Activated naive CD8-positive, alpha-beta T cell treated with anti-CD3 and anti-CD28 coated beads, Interleukin-2, amount 10 ng/mL, durations not matched to agents 7 days and 5 days (primary cell): ENCODE results near the gene RAD9A. TPM values are rescaled to one million over a fixed set of nuclear protein-coding genes. Genes with fewer than 3 reads are reported as not detected.

ENCODE experiments used
- ATAC-seq: fragments of 150-1000 bp; cut with Tn5 transposase; one replicate; pipeline ENCODE4 v1.10.0; 2021; ENCODE audit warnings: low read depth, moderate library complexity
- POLR2A ChIA-PET: fragments of 350-600 bp; sonication (Branson Sonifier 250); formaldehyde crosslinking; loops from one replicate; lab custom pipeline; 2021; ENCODE audit warnings: antibody characterized with exemption; lab: Charles Lee
- DNase-seq: peaks from one replicate; pipeline ENCODE4 v3.0.0; 2021
- H3K27ac Mint-ChIP-seq: one replicate; pipeline ENCODE4 v1.8.0; 2022; ENCODE audit warnings: mild to moderate bottlenecking, mixed read lengths
- H3K27me3 Mint-ChIP-seq: one replicate; pipeline ENCODE4 v1.8.0; 2022; ENCODE audit warnings: mild to moderate bottlenecking, moderate library complexity, mixed read lengths
- H3K36me3 Mint-ChIP-seq: one replicate; pipeline ENCODE4 v1.8.0; 2021; ENCODE audit warnings: mild to moderate bottlenecking, mixed read lengths
- H3K4me1 Mint-ChIP-seq: one replicate; pipeline ENCODE4 v1.8.0; 2021; ENCODE audit warnings: mixed read lengths
- H3K4me3 Mint-ChIP-seq: one replicate; pipeline ENCODE4 v1.8.0; 2022; ENCODE audit warnings: mild to moderate bottlenecking, moderate library complexity, mixed read lengths
- H3K9me3 Mint-ChIP-seq: one replicate; pipeline ENCODE4 v1.8.0; 2021; ENCODE audit warnings: mixed read lengths
- total RNA-seq, 2 experiments: library from RNA; stranded (reverse); gene quantifications; one replicate each; pipeline ENCODE4 v1.2.3, GENCODE V29; 2021

The RAD9A gene
- total RNA-seq, 2 experiments from 2014 or later, result 65.3 to 67.1 TPM

DNA sequence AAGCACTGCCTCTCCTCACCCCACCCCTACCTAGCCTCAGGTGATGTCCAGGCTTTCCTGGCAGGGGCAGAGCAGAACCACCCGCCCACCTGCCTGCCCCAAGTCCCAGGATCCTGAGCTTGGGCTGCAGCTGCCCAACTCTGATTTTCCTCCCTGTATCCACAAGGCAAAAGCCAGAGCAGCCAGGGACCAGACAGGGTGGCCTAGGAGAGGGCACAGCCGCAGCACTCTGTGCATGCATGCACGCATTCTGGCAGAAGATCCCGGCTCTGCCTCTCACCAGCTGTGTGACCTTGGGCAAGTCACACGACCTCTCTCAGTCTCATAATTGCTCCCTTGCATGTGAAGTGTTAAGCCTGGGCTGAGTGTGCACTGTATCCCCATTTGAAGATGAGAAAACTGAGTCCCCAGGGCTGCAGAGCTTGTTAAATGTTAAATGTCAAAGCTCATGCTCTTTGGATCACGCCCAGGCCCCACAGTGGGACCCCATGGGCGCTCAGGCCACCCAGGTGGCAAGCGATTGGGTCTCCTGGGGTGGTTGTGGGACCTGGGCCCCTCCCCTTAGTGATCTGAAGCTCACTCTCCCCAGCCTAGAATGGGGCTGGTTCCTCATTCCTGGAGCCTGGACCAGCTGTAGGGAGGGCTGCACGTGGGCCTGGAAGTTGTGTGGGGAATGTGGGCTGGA, 20.9 kb downstream of the RAD9A start:
- peaks cover 9% of the 10 kb centered on the region for H3K36me3 Mint-ChIP-seq
- peaks cover 65% of the 10 kb centered on the region for H3K4me1 Mint-ChIP-seq
- POLR2A ChIA-PET, result interaction anchor here (1.0 to 16.1 kb wide), 13 partner anchors 8 to 141 kb away, joined by 3 to 412 read pairs (median 6); partner anchors contain the start of genes CORO1B, PPP1CA, PTPRCAP and RAD9A
- DNase-seq, result no peak
- no peak overlapping the region for H3K4me3 Mint-ChIP-seq
- H3K27me3 Mint-ChIP-seq, result no peaks in the 10 kb centered on the region
- peak overlapping the region; percentile 65 for H3K27ac Mint-ChIP-seq
- no peaks in the 10 kb centered on the region for H3K9me3 Mint-ChIP-seq
- ATAC-seq, result no peak

DNA sequence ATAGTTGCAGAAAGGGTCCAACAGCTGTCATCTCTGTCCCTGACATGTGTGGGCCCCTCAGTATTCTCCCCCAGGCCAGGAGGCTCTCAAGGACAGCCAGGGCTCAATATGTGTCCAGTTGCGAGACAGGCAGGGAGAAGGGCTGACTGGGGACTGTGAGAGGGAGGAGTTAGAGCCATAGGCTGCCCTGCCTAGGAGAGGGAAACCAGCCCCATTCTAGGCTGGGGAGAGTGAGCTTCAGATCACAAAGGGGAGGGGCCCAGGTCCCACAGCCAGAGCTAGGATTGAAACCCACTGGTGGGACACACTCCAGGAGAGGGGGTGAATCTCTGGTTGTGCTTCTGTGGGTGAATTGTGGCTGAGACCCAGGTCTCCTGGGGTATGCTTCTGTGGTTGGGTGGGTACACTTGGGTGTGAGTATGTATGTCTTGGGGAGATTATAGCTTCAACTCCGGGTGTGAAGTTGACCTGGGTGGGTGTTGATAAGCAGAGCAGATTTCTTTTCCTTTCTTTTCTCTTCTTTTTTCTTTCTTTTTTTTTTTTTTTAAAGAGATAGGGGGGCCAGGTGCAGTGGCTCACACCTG, 21.6 kb downstream of the RAD9A start:
- peak overlapping the region; percentile 65 for H3K27ac Mint-ChIP-seq
- ATAC-seq (no peak), DNase-seq (no peak)
- no peaks in the 10 kb centered on the region for H3K9me3 Mint-ChIP-seq
- peaks cover 65% of the 10 kb centered on the region for H3K4me1 Mint-ChIP-seq
- POLR2A ChIA-PET, result interaction anchor here (1.1 to 16.1 kb wide), 9 partner anchors 7 to 125 kb away, joined by 3 to 412 read pairs (median 10); partner anchors contain the start of genes CORO1B, PPP1CA, PTPRCAP and RAD9A
- peaks cover 6% of the 10 kb centered on the region for H3K36me3 Mint-ChIP-seq
- no peaks in the 10 kb centered on the region for H3K27me3 Mint-ChIP-seq
- no peak overlapping the region for H3K4me3 Mint-ChIP-seq

DNA sequence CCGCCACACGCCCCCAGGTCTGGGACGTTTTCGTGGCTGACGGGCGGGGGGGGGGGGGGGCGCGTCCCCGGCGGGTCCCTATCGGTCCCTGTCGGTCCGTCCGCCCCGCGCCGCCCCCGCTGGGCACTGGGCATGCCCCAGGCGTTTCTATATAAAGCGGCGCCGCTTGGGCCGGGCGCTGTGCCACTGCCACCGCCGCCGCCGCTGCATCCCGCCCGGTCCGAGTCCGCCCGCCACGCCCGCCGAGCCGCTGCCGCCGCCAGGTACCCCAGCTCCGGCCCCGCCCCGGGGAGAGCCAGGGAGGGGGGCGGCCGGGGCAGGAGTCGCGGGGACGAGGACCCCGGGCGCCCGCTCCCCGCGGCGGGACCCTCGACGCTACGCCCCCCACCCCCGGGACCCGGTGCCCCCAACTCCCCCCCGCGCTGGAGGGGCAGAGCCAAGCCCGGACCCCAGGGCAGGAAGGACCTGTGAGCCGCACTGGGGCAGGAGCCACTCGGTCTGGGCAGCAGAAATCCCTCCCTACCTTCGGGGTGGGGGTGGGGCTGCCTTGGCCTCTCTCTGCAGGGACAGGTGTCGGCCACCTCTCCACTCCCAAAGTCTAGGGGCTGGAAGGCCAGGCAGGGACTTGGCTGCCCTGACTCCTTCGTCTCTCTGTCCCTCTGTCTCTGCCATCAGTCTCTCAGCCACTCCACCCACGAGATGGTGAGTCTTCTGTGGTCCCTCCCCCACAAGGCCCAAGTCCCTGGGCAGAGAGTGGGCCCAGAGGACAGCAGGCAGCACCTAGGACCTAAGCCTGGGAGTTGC, 23.9 kb downstream of the RAD9A start, which contains the start of gene CARNS1:
Gene CARNS1 (plus strand): TSS at position 178 of the 804 bp plus-strand sequence. CDS start 522 bp downstream, at position 700.
- Mint-ChIP-seq H3K27ac (peak within 1 kb of the TSS; percentile 86), H3K36me3 (no peaks in the 10 kb centered on the region), H3K27me3 (no peaks in the 10 kb centered on the region), H3K4me3 (peak within 1 kb of the TSS; percentile 83), H3K4me1 (peaks cover 58% of the 10 kb centered on the region), H3K9me3 (no peaks in the 10 kb centered on the region)
- ATAC-seq (no peak), DNase-seq (no peak)
- POLR2A ChIA-PET, result interaction anchor here (0.6 to 16.1 kb wide), 5 partner anchors 8 to 49 kb away, joined by 3 to 412 read pairs (median 123); partner anchors contain the start of genes PPP1CA, PTPRCAP, RPS6KB2 and TBC1D10C

DNA sequence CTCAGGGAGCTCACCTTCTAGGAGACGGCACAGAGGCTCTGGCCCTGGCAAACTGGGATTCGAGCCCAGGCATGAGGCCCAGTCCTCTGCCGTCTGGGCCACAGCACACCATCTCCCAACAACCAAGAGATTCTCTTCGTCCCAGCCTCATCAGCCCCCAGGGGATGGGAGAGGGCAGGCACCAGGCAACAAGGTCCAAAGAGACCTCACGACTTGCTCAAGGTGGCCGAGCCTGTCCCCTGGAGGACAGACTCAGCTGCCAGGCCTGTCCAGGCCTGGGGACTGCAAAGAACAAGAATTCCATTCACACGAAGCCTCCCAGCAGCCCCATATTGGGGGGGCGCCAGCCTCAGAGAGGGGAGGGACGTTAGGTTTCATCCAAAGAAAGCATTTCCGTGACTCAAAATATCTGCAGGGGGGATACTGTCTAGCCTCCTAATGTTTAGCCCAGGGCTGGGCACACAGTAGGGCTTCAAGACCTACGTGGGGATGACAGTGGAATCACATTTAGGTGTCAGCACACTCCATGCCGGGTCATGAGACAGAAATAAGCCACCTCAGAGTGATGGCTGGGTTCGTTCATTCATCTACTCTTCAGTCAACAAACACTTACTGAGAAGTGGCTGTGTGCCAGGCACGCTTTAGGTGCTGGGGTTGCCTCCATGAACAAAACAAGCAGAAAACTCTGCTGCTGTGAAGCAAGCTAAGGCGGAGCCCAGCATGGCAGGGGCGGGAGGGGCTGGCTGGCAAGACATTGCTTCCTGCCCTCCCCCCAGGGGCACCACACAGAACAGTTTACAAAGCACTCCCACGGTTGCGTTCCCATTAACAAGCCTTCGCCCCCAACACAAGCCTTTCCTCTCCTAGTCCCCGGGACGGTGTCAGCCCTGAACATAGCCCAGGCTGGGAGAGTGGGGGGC, 24.9 kb downstream of the RAD9A start:
- DNase-seq, result peak; percentile 57
- Mint-ChIP-seq H3K9me3 (no peaks in the 10 kb centered on the region), H3K4me3 (peak overlapping the region; percentile 78), H3K27ac (peak overlapping the region; percentile 80), H3K4me1 (peaks cover 53% of the 10 kb centered on the region), H3K27me3 (no peaks in the 10 kb centered on the region), H3K36me3 (no peaks in the 10 kb centered on the region)
- peak; percentile 2 for ATAC-seq
- POLR2A ChIA-PET, result interaction anchor here (0.6 to 16.1 kb wide), 6 partner anchors 9 to 68 kb away, joined by 3 to 412 read pairs (median 80); partner anchors contain the start of genes AIP, PPP1CA, PTPRCAP and RPS6KB2

DNA sequence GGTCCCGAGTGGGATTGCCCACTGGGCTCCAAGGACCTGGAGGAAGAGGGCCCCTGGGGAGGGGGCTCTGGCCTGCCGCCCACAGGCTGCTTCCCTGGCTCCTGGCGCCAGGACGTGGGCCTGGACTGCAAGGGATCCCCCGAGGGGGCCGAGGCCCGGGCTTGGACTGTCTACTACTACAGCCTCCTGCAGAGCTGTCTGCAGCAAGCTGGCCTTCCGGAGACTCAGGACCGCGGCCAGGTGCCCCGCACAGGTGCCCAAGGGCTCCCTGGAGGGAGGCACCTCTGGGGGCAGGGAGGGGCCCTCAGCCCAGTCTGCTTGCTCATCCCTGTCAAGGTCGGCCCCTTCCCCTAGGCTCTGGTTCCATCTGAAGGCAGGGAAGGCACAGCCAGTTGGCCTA, 25.6 kb downstream of the RAD9A start:
- Mint-ChIP-seq H3K27me3 (no peaks in the 10 kb centered on the region), H3K4me3 (peak overlapping the region; percentile 84), H3K4me1 (peaks cover 46% of the 10 kb centered on the region), H3K36me3 (no peaks in the 10 kb centered on the region), H3K9me3 (no peaks in the 10 kb centered on the region), H3K27ac (peak overlapping the region; percentile 88)
- POLR2A ChIA-PET, result interaction anchor here (0.6 to 16.1 kb wide), 6 partner anchors 9 to 67 kb away, joined by 3 to 412 read pairs (median 80); partner anchors contain the start of genes AIP, PPP1CA, PTPRCAP and RPS6KB2
- no peak for ATAC-seq
- peak; percentile 41 for DNase-seq

DNA sequence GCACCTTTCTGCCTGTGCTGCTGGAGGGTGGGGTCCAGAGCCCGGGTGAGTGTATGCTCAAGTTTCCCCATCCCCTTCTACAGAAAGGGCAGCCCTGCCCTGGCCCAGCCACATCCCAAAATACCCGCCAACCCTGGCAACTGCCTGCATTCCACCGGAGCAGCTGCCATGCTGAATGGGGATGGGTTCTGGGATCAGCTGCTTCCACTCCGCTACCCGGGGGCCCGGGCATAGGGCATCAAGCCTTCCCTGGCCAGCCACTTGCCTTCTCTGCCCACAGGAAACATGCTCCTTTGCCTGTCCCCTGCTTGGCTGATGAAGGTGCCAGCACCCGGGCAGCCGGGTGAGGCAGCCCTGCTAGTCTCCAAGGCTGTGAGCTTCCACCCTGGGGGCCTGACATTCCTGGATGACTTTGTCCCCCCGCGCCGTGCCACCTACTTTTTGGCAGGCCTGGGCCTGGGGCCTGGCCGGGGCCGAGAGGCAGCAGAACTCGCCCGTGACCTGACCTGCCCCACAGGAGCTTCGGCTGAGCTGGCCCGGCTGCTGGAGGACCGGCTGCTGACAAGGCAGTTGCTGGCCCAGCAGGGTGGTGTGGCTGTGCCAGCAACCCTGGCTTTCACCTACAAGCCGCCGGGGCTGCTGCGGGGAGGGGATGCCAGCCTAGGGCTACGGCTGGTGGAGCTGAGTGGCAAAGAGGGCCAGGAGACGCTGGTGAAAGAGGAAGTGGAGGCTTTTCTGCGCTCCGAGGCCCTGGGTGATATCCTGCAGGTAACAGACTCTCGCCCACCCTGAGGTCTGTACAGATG, 26.9 kb downstream of the RAD9A start:
- DNase-seq (peak; percentile 65), ATAC-seq (no peak)
- POLR2A ChIA-PET, result interaction anchor here (0.7 to 16.1 kb wide), 11 partner anchors 11 to 87 kb away, joined by 3 to 412 read pairs (median 10); partner anchors contain the start of genes AIP, GPR152, PITPNM1 and PPP1CA
- H3K9me3 Mint-ChIP-seq, result no peaks in the 10 kb centered on the region
- peak overlapping the region; percentile 84 for H3K4me3 Mint-ChIP-seq
- H3K27ac Mint-ChIP-seq, result peak overlapping the region; percentile 88
- no peaks in the 10 kb centered on the region for H3K36me3 Mint-ChIP-seq
- no peaks in the 10 kb centered on the region for H3K27me3 Mint-ChIP-seq
- peaks cover 41% of the 10 kb centered on the region for H3K4me1 Mint-ChIP-seq

DNA sequence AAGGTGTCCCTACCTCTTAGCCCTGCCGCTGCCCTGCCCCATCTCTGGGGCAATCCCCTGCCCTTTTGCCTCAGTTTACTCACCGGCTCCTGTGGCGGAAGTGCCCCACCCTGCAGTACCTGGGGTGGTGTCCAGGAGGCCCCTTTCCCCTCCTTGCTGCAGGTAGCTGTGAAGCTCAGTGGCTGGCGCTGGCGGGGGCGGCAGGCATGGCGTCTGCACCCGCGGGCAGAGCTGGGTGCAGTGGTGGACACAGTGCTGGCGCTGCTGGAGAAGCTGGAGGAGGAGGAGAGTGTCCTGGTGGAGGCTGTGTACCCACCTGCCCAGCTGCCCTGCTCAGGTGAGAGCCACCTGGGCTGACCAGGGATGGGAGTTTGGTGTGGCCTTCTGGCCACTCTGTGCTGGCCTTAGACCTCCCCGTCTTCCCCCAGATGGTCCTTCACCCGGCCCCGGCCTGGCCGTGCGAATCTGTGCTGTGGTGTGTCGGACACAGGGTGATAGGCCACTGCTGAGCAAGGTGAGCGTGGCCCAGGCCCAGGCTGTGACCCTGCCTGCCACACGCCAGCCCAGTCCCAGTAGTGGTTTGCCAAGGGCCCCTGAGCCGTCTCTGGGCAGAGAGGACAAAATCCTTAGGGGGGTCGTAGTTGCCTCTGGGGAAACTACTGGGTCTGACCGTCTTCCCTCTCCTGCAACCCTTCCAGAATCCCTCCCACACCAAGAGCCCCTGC, 27.7 kb downstream of the RAD9A start:
- H3K4me3 Mint-ChIP-seq, result peak overlapping the region; percentile 84
- H3K36me3 Mint-ChIP-seq, result no peaks in the 10 kb centered on the region
- DNase-seq (no peak), ATAC-seq (no peak)
- H3K27me3 Mint-ChIP-seq, result no peaks in the 10 kb centered on the region
- POLR2A ChIA-PET, result interaction anchor here (0.8 to 16.1 kb wide), 13 partner anchors 7 to 86 kb away, joined by 3 to 412 read pairs (median 10); partner anchors contain the start of genes AIP, PITPNM1, POLD4 and PPP1CA
- peak overlapping the region; percentile 88 for H3K27ac Mint-ChIP-seq
- H3K9me3 Mint-ChIP-seq, result no peaks in the 10 kb centered on the region
- H3K4me1 Mint-ChIP-seq, result peaks cover 43% of the 10 kb centered on the region

DNA sequence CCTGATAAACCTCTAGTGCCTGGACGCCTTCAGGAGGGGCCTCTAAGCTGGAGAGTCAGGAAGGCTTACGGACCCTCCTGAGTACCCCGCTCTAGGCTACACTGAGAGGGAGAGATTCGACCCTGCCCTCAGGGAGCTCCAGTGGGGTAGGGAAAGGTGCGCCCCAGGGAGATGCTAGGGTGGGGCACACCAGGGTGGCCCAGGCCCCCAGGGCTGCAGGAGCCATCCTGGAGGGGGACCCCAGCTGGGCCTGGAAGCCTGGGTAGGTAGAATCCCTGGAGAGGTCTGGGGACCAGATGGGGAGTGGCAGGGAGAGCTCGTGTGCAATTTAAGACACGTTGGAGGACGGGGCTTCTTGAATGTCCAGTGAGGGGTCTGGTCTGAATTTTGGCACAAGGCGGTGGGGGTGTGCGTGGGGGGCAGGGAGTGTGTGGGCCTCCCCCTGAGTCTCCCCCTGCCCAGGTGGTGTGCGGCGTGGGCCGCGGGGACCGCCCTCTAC, 28.4 kb downstream of the RAD9A start:
- ATAC-seq (no peak), DNase-seq (peak; percentile 58)
- H3K36me3 Mint-ChIP-seq, result no peaks in the 10 kb centered on the region
- peaks cover 43% of the 10 kb centered on the region for H3K4me1 Mint-ChIP-seq
- POLR2A ChIA-PET, result interaction anchor here (0.8 to 16.1 kb wide), 12 partner anchors 8 to 85 kb away, joined by 3 to 412 read pairs (median 13); partner anchors contain the start of genes AIP, PITPNM1, POLD4 and PPP1CA
- H3K27ac Mint-ChIP-seq, result peak overlapping the region; percentile 88
- peak overlapping the region; percentile 84 for H3K4me3 Mint-ChIP-seq
- H3K9me3 Mint-ChIP-seq, result no peaks in the 10 kb centered on the region
- no peaks in the 10 kb centered on the region for H3K27me3 Mint-ChIP-seq

DNA sequence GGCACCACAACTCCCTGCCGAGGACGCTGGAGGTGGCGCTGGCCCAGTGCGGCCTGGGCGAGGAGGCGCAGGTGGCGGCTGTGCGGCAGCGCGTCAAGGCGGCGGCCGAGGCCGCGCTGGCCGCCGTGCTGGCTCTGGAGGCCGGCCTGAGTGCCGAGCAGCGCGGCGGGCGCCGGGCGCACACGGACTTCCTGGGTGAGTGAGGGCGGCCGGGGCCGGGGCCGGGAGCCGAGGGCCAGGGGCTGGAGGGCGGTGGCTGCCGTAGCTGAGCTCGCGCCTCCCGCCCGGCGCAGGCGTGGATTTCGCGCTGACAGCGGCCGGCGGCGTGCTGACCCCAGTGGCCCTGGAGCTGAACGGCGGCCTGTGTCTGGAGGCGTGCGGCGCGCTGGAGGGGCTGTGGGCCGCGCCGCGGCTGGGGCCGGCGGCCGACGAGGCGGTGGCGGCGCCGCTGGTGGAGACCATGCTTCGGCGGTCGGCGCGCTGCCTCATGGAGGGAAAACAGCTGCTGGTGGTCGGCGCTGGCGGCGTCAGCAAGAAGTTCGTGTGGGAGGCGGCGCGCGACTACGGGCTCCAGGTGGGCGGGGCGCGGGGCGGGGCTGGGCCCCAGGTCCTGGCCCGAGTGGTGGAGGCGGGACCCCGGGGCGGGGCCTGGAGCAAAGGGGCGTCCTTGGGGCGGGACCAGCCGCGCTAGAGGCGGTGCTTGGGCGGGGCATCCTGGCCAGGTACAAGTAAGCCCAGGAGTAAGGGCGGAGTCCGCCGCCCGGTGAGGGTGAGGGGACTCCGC, 29.1 kb downstream of the RAD9A start:
- POLR2A ChIA-PET, result interaction anchor here (0.8 to 16.1 kb wide), 9 partner anchors 9 to 84 kb away, joined by 3 to 412 read pairs (median 30); partner anchors contain the start of genes AIP, PITPNM1, POLD4 and PPP1CA
- Mint-ChIP-seq H3K36me3 (no peaks in the 10 kb centered on the region), H3K27me3 (no peaks in the 10 kb centered on the region), H3K4me1 (peaks cover 43% of the 10 kb centered on the region), H3K4me3 (peak overlapping the region; percentile 84), H3K27ac (peak overlapping the region; percentile 90), H3K9me3 (no peaks in the 10 kb centered on the region)
- ATAC-seq, result peak; percentile 75
- DNase-seq, result peak; percentile 100
